GM21717 (cell line): ENCODE data around the gene RNF217.
"Not testable (repeated sequence)": the region's sequence is repeated elsewhere in the genome, so short reads cannot be mapped to it uniquely, and the experiment has no call there.

ENCODE experiments used
- ATAC-seq: cut with Tn5 transposase; IDR thresholded peaks from one replicate; pipeline ENCODE4 v1.9.1; 2021; ENCODE audit warnings: mild to moderate bottlenecking, moderate library complexity; ENCODE audit not compliant: unreplicated experiment

RNF217 gene

GRCh38 chr6:125050663-125051318 is 88.6 kb downstream of the RNF217 start:
- ATAC-seq: no peak

GRCh38 chr6:125053809-125054208 is 91.6 kb downstream of the RNF217 start:
- no peak for ATAC-seq

- no peak for ATAC-seq
Observed at GRCh38 chr6:125054331-125054730, 92.1 kb downstream of the RNF217 start.

GRCh38 chr6:125057392-125058246 is 95.4 kb downstream of the RNF217 start:
- ATAC-seq: no peak

- ATAC-seq: no peak
Observed at GRCh38 chr6:125058546-125058945, 96.3 kb downstream of the RNF217 start.

GRCh38 chr6:125063307-125063706 is 101.1 kb downstream of the RNF217 start:
- ATAC-seq: no peak

- ATAC-seq: no peak
Observed at GRCh38 chr6:125066140-125066539, 103.9 kb downstream of the RNF217 start.

- no peak for ATAC-seq
Observed at GRCh38 chr6:125066964-125067363, 104.7 kb downstream of the RNF217 start.

GRCh38 chr6:125067552-125067951 is 105.3 kb downstream of the RNF217 start:
- ATAC-seq: no peak

- no peak for ATAC-seq
Observed at GRCh38 chr6:125073071-125073470, 110.8 kb downstream of the RNF217 start.

- no peak for ATAC-seq
Observed at GRCh38 chr6:125074120-125074519, 111.9 kb downstream of the RNF217 start.

GRCh38 chr6:125075073-125075472 is 112.8 kb downstream of the RNF217 start:
- not testable (repeated sequence) for ATAC-seq

GRCh38 chr6:125075741-125076481 is 113.7 kb downstream of the RNF217 start:
- ATAC-seq: no peak

- no peak for ATAC-seq
Observed at GRCh38 chr6:125076482-125076742, 114.2 kb downstream of the RNF217 start.

GRCh38 chr6:125077453-125077852 is 115.2 kb downstream of the RNF217 start:
- no peak for ATAC-seq

GRCh38 chr6:125078602-125079321 is 116.5 kb downstream of the RNF217 start:
- no peak for ATAC-seq

- ATAC-seq: no peak
Observed at GRCh38 chr6:125082908-125083683, 120.9 kb downstream of the RNF217 start.

GRCh38 chr6:125083684-125083990 is 121.4 kb downstream of the RNF217 start:
- no peak for ATAC-seq

GRCh38 chr6:125086716-125087115 is 124.5 kb downstream of the RNF217 start:
- no peak for ATAC-seq

GRCh38 chr6:125088963-125089362 is 126.7 kb downstream of the RNF217 start:
- ATAC-seq: no peak

GRCh38 chr6:125094563-125094962 is 132.3 kb downstream of the RNF217 start:
- no peak for ATAC-seq
